Tibial nerve (tissue), 3 donors: Measurements from ENCODE around the gene KCNH2.

Source experiments
- CTCF ChIP-seq, 5 experiments: fragments of 200-600 bp in 3 of 5; fragments of 450-650 bp in 2 of 5; sonication (generic) in 3 of 5; IDR thresholded peaks; one replicate each; pipeline ENCODE4 v1.5.1; 2016 to 2019; ENCODE audit warnings: antibody characterized with exemption in 5 of 5, mild to moderate bottlenecking in 3 of 5, moderate library complexity in 2 of 5
- POLR2A ChIP-seq, 2 donors: fragments of 450-650 bp; IDR thresholded peaks; one replicate each; pipeline ENCODE4 v1.6.1; 2017; ENCODE audit warnings: antibody characterized with exemption in 2 of 2, mild to moderate bottlenecking in 2 of 2, moderate library complexity in 2 of 2

- TF ChIP-seq CTCF (IDR thresholded peaks at IDR 0.05) (no peak), POLR2A (IDR thresholded peaks at IDR 0.05) (no peak)
These were observed 16.9 kb upstream of the KCNH2 start for GRCh38 chr7:150994838-150995510.
